GM06990 (cell line): ENCODE data around the gene PDXP.

ENCODE experiments used
- DNase-seq: peaks from one replicate; pipeline ENCODE4 v3.0.0-alpha.2; 2011; ENCODE audit not compliant: insufficient read length; ENCODE audit errors: extremely low read depth
- H3K27me3 ChIP-seq: replicated peaks from 2 replicates; pipeline ENCODE4 v1.6.0; 2011; ENCODE audit warnings: low read length; ENCODE audit not compliant: control insufficient read depth, insufficient read depth
- H3K36me3 ChIP-seq: 2 replicates; pipeline ENCODE4 v1.5.1; 2011; ENCODE audit warnings: low read length; ENCODE audit not compliant: control insufficient read depth, insufficient read depth
- H3K4me3 ChIP-seq: replicated peaks from 2 replicates; pipeline ENCODE4 v1.5.1; 2011; ENCODE audit warnings: low read depth, mild to moderate bottlenecking, control low read depth, low read length
- TF ChIP-seq, protein P1 (sequence below): IDR thresholded peaks from 2 replicates; pipeline ENCODE4 v1.5.1; 2011; ENCODE audit warnings: low read length, control low read depth, mild to moderate bottlenecking, inconsistent platforms; ENCODE audit not compliant: insufficient read depth, poor library complexity, severe bottlenecking

The PDXP gene

DNA sequence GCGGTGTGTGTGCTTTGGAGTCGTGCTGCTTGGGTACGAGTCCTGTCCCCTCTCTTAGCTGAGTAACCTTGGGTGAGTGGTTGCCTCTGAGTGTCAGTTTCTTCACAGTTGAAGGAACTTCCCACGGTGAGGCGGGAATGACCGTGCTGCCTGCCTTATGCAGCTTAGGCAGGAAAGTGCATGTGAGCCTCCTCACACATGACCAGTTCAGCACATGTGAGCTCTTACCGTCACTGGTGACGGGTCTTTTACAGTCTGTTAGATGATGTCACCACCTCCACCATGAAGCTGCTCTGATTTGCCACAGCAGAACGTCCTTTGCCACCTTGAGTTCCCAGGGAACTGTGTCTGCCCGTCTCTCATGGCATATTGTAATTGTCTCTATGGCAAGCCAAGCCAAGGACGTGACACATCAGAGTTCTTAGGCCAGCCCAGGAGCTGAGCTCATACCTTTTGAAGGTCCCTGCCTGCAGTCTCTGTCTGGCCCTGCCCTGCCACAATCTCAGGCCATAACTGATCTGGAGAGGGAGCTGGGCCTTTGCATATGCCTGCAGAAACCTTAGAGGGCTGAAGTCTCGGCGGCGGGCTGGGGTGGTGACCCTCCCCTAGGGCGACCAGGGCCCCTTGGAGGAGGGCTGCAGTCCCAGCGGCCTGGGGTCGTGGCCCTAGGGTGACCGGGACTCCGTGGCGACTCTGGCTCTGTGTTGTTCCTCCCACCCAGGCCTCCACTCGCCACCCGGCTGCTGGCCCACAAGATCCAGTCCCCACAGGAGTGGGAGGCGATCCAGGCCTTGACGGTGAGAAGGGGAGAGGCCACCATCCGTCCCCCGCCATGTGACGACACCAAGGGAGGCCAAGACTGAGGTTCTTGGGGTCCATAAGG lies 42.1 kb upstream of the PDXP start:
- peaks cover 44% of the 10 kb centered on the region for H3K36me3 ChIP-seq

DNA sequence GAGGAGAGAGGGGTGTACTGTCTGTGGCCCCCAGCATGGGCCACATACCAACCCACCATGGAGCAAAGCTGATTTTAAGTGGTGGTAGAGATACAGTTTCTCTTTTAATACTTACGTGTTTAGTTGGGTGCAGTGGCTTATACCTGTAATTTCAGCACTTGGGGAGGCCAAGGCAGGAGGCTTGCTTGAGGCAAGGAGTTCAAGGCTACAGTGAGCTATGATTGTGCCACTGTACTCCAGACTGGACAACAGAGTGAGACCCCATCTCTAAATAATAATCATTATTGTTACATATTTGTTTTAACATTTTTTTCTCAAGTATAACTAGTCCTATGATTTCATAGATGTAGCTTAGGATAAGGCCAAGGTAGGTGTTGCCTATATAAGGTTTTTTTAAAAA lies 41.1 kb upstream of the PDXP start:
- no peak overlapping the region for H3K4me3 ChIP-seq
- TF ChIP-seq, protein P1, sequence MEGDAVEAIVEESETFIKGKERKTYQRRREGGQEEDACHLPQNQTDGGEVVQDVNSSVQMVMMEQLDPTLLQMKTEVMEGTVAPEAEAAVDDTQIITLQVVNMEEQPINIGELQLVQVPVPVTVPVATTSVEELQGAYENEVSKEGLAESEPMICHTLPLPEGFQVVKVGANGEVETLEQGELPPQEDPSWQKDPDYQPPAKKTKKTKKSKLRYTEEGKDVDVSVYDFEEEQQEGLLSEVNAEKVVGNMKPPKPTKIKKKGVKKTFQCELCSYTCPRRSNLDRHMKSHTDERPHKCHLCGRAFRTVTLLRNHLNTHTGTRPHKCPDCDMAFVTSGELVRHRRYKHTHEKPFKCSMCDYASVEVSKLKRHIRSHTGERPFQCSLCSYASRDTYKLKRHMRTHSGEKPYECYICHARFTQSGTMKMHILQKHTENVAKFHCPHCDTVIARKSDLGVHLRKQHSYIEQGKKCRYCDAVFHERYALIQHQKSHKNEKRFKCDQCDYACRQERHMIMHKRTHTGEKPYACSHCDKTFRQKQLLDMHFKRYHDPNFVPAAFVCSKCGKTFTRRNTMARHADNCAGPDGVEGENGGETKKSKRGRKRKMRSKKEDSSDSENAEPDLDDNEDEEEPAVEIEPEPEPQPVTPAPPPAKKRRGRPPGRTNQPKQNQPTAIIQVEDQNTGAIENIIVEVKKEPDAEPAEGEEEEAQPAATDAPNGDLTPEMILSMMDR: no peak
- no peaks in the 10 kb centered on the region for H3K27me3 ChIP-seq
- no peak for DNase-seq
- peaks cover 46% of the 10 kb centered on the region for H3K36me3 ChIP-seq

More for the DNA sequence above, 42.1 kb upstream of the PDXP start:
- TF ChIP-seq, protein P1: no peak
- Histone ChIP-seq H3K4me3 (no peak overlapping the region), H3K27me3 (no peaks in the 10 kb centered on the region)
- DNase-seq: no peak

DNA sequence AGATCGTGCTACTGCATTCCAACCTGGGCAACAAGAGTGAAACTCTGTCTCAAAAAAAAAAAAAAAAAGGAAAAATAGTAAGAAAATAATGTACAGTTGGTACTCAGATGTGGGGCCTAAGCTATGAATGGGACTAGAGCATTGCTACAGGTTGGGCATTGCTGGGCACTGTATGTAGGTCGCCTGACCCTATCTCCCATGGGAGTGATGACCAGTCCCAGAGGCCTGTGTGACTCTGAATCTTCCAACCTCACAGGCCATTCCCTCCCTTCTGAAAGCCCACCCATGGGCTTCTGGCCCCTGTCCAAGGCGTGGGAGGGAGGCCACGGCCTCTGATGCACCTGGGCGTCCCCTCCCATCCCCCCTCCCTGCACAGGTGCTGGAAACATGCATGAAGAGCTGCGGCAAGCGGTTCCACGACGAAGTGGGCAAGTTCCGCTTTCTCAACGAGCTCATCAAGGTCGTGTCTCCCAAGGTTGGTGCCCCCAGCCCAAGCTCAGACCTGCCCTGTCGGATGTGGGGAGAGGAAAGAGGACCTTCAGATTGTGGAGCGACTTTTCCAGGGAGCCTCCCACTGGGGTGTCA lies 40.4 kb upstream of the PDXP start:
- H3K4me3 ChIP-seq: no peak overlapping the region
- DNase-seq: no peak
- H3K36me3 ChIP-seq: peaks cover 46% of the 10 kb centered on the region
- no peaks in the 10 kb centered on the region for H3K27me3 ChIP-seq
- TF ChIP-seq, protein P1: no peak

DNA sequence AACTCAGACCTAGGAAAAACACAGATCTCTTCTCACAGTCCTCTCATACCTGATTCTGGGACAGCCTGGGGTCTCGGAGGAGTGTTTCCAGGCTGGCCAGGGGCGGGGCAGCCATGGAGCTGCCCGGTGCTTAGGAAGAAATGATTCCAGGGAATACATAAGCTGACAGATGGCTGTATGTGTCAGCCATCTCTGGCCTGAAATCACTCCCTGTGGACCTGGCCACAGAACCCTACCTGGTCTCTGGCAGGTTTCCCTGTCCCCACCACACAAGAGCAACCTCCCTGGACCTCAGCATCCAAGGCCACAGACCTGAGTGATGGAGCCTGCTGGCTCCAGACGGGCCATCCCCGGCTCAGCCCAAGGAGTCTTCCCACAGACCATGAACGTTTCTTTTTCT lies 39.8 kb upstream of the PDXP start:
- Histone ChIP-seq H3K36me3 (peaks cover 48% of the 10 kb centered on the region), H3K4me3 (no peak overlapping the region), H3K27me3 (no peaks in the 10 kb centered on the region)
- TF ChIP-seq, protein P1: no peak
- no peak for DNase-seq

DNA sequence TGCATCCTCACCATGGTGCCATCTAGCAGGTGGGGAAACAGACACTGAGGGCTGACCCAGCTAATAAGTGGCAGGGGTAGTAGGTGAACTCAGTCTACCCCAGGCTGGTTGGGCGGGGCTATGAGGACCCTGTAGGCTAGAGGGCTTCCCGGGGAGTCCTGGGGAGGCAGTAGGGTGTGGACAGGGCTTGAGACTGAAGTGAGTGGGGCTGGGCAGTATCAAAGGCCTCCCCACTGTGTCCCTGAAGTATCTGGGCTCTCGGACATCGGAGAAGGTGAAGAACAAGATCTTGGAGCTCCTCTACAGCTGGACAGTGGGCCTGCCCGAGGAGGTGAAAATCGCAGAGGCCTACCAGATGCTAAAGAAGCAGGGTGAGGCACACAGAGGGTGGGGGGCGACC lies 38.5 kb upstream of the PDXP start:
- DNase-seq: no peak
- H3K36me3 ChIP-seq: peaks cover 50% of the 10 kb centered on the region
- H3K27me3 ChIP-seq: no peaks in the 10 kb centered on the region
- TF ChIP-seq, protein P1: no peak
- no peak overlapping the region for H3K4me3 ChIP-seq
